GM21423 (cell line): ENCODE results near the gene RNF227.
"Not testable (repeated sequence)": the region's sequence is repeated elsewhere in the genome, so short reads cannot be mapped to it uniquely, and the experiment has no call there.

Source experiments
- ATAC-seq: cut with Tn5 transposase; IDR thresholded peaks from one replicate; pipeline ENCODE4 v1.9.1; 2021; ENCODE audit warnings: mild to moderate bottlenecking, moderate library complexity; ENCODE audit not compliant: unreplicated experiment

Gene RNF227

GRCh38 chr17:7915611-7916384 is at the start of gene RNF227:
Gene RNF227 (minus strand): TSS chr17:7916289. CDS start chr17:7916195, 94 bp downstream.
- peak; percentile 65 for ATAC-seq

- no peak for ATAC-seq
Observed at GRCh38 chr17:7961421-7961820, 45.3 kb upstream of the RNF227 start.

DNA sequence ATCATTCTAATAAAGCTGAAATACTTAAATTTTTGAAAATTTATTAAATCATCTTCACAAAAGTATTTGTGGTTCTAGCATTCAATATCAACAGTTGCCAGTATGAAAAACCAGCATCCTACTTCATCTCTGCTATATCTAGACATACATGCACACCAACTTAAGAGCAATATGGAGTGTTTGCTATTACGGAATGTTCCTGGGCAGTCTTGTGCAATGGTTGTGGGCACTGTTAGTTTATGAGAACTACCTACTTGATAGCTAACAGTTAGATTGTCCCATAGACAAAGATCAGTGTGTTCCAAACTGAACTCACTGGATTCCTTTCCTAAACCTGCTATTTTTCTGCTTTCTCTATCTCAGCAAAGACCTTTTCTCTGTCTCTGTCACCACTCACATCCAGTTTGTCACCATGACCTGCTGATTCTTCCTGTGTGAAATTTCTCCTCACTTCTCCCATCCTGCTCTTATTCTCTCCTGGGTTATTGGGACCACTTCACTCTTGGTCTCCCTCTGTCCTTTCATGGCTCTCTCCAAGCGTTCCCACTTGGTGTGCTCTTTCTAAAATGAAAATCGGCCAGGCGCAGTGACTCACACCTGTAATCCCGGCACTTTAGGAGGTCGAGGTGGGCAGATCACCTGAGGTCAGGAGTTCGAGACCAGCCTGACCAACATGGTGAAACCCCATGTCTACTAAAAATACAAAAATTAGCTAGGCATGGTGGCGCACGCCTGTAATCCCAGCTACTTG is 43.6 kb upstream of the RNF227 start:
- ATAC-seq: no peak

DNA sequence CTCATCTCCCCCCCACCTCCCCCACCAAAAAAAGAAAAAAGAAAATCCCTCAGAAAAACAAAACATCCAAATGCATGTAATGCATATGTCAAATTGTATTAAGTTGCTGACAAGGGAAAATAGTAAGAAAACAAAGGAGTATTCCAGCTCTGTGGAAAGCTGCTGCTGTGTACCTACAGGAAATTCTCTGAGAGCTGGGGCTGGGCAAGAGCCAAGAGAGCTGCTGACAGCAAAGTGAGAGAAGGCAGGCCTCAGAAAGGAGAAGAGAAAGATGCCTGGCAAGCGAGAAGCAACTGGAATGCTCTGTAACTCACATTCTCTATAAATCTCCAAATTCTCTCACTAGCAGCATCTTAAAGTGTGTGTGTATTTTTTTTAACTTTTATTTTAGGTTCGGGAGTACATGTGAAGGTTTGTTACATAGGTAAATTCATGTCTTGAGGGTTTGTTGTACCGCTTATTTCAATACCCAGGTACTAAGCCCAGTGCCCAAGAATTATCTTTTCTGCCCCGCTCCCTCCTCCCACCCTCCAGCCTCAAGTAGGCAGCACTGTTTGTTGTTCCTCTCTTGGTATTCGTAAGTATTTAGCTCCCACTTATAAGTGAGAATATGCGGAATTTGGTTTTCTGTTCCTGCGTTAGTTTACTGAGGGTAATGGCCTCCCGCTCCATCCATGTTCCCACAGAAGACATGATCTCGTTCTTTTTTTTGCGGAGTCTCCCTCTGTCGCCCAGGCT is 40.3 kb upstream of the RNF227 start:
- ATAC-seq: no peak

GRCh38 chr17:7955414-7956227 is 39.5 kb upstream of the RNF227 start:
- ATAC-seq: no peak

DNA sequence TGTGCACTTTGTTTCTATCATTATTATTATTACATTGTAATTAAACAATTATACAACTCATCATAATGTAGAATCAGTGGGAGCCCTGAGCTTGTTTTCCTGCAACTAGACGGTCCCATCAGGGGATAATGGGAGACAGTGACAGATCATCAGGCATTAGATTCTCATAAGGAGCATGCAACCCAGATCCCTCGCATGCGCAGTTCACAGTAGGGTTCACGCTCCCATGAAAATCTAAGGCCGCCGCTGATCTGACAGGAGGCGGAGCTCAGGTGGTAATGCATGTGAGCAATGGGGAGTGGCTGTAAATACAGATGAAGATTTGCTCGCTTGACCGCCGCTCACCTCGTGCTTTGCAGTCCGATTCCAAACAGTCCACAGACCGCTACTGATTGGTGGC is 37.2 kb upstream of the RNF227 start:
- not testable (repeated sequence) for ATAC-seq

DNA sequence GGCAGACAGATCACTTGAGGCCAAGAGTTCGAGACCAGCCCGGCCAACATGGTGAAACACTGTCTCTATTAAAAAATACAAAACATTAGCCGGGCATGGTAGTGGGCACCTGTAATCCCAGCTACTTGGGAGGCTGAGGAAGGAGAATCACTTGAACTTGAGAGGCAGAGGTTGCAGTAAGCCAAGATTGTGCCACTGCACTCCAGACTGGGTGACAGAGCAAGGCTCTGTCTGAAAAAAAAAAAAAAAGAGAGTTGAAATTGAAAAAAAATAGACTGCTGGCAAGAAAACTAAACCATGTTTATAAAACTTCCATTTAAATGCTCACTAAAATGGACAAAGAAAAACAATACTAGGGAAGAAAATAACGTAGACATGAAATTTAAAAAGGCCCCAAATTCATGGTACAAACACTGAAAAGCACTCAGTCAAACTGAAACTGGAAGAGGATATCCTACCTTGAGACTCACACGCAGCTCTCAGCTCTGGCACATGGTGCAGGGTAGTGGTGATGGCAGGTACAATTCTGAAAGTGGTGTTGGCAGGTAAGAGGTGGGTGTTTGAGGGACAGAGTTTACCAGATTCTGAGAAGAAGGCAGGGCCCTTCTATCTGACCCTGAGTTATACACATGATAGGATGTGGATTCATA is 35.2 kb upstream of the RNF227 start:
- no peak for ATAC-seq

- ATAC-seq: no peak
Observed at GRCh38 chr17:7950578-7950977, 34.5 kb upstream of the RNF227 start.

- ATAC-seq: no peak
Observed at GRCh38 chr17:7947651-7948050, 31.6 kb upstream of the RNF227 start.

DNA sequence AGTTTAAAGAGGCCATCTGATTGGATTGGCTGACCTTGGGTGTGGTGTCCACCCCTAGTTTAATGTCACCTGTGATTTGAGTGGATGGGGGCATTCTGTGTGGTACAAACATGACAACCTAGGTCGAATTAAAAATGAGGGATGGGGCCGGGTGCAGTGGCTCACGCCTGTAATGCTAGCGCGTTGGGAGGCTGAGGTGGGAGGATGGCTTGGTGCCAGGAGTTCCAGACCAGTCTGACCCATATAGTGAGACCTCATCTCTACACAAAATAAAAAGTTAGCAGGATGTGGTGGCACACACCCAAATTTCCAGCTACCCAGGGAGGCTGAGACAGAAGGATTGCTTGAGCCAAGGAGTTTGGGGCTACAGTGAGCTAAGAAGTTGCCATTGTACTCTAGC is 30.4 kb upstream of the RNF227 start:
- no peak for ATAC-seq

DNA sequence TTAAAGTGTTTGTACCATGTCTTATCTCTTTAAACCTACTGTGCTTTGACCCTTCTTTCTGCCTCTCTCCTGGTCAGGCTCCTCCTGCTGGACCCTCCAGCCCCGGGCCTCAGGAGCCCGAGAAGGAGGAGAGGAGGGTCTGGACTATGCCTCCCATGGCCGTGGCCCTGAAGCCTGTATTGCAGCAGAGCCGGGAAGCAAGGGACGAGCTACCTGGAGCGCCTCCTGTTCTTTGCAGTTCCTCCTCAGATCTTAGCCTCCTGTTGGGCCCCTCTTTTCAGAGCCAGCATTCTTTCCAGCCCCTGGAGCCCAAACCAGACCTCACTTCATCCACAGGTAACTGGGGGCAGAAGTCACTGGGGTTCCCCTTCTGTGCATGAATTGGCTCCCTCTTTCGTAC is 29.6 kb upstream of the RNF227 start:
- ATAC-seq: no peak

GRCh38 chr17:7944326-7944725 is 28.2 kb upstream of the RNF227 start:
- ATAC-seq: no peak

DNA sequence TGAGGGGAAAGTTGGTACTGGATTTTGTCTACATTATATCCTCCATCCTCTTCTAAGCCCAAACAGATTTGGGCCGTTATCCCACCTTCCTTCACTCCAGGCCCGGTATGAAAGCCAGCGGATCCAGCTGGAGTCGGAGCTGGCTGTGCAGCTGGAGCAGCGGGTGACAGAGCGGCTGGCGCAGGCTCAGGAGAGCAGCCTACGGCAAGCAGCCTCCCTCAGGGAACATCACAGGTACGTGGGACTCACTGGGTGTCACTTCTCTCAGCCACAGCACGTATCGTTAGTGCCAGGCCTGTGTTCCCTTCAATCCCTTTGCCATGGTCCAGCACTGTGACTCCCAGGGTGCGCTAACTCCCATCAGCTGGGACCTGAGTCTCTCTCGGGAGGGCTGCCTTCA is 27.2 kb upstream of the RNF227 start:
- ATAC-seq: no peak

DNA sequence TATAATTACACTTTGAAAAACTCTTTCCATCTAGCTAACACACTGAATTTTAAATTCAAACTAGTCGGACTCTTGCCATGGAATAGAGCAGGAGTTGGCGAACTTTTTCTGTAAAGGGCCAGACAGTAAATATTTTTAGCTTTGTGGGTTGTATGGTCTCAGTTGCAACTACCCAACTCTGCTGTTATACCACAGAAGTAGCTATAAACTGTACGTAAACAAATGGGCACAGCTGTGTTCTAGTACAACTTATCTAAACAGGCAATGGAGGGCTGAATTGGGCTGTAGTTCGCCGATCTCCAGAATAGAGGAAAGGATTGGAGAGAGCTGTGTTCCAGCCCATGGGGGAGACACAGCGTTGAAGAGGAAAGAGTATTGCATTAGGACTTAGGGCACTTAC is 24.7 kb upstream of the RNF227 start:
- no peak for ATAC-seq

- no peak for ATAC-seq
Observed at GRCh38 chr17:7940034-7940433, 23.9 kb upstream of the RNF227 start.

DNA sequence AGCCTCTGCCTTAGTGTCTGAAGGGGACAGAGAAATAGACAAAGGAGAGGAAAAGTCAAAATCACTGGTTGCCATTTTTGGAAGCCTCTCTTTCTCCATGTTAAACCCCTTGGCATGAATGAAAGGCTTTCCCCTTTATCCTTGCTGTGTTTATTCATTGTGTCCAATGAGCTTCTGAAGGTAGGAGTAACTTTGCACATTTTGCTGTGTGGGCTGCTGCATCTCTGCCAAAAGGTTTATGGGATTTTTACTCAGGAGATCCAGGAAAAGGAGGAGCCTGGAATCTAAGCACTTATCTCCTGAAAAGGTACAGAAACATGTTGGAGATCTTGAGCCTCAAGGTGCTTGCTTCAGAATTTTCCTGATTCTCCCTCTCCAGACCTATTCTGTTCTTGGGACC is 19.8 kb upstream of the RNF227 start:
- ATAC-seq: no peak

DNA sequence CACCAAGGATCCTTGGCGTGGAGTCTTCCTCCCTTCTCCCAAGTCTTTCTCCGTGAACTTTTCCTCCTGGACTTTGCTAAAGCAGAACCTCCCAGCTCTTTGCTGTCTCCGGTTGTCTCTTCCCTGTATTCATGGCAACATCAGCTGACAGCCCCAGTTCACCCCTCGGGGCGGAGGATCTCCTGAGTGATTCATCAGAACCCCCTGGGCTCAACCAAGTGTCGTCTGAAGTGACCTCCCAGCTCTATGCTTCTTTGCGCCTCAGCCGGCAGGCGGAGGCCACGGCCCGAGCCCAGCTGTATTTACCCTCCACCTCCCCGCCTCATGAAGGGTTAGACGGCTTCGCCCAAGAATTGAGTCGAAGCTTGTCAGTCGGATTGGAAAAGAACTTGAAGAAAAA is 16.9 kb upstream of the RNF227 start:
- no peak for ATAC-seq

DNA sequence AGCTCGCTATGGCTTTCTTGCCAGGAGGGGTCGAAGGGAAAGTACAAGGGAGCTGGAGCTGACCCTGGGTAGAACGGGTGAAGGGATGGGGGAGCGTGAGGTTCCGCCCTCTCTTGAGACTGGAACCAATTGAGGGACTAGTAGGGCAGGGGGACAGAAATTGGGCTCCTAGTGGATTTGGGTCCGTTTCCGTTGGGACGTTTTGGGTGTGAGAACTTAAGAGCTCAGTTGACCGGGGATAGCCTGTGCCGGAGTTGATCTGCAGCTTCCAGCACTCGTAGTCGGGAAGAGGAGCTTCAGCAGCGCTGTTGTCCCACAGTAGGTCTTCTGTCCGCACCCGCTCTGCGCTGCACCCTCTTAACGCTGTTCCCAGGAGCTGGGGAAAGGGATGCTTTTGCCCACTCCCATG is 16.4 kb upstream of the RNF227 start:
- peak; percentile 1 for ATAC-seq

- peak; percentile 94 for ATAC-seq
Observed at GRCh38 chr17:7931709-7932482, 15.8 kb upstream of the RNF227 start, which contains the start of the genes CNTROB and TRAPPC1. Gene CNTROB (plus strand): TSS chr17:7932206. CDS start chr17:7933080, 874 bp downstream. Gene TRAPPC1 (minus strand): TSS chr17:7931946. CDS start chr17:7931829, 117 bp downstream.
